Astrocyte of the spinal cord (primary cell): ENCODE results near the gene TRAPPC3.

ENCODE experiments used
- DNase-seq: peaks from one replicate; pipeline ENCODE4 v3.0.0; 2011; ENCODE audit warnings: low read depth, low spot score
- H3K4me3 ChIP-seq: 2 replicates; pipeline ENCODE4 v1.5.1; 2011; ENCODE audit warnings: low read depth, mild to moderate bottlenecking, low read length, moderate library complexity
- CTCF ChIP-seq: IDR thresholded peaks from 2 replicates; pipeline ENCODE4 v1.5.1; 2012; ENCODE audit warnings: low read depth, mild to moderate bottlenecking, low read length, inconsistent platforms
- in situ Hi-C: cut with HindIII; loops from 2 replicates; pipeline ENCODE4 v1.10.0; 2017; ENCODE audit warnings: low sequenced_read_pairs

The TRAPPC3 gene

GRCh38 chr1:36139521-36139920 lies 9.8 kb downstream of the TRAPPC3 start:
- DNase-seq: no peak
- in situ Hi-C loops: loop anchor here (25.0 kb wide), 2 partner anchors 148 to 273 kb away; no protein-coding TSS in a partner anchor
- no peak for TF ChIP-seq CTCF
- H3K4me3 ChIP-seq: no peak overlapping the region

- no peak overlapping the region for H3K4me3 ChIP-seq
Observed at GRCh38 chr1:36137776-36138175, 11.5 kb downstream of the TRAPPC3 start.

GRCh38 chr1:36137226-36137625 lies 12.1 kb downstream of the TRAPPC3 start:
- TF ChIP-seq CTCF: no peak
- in situ Hi-C loops: loop anchor here (25.0 kb wide), 2 partner anchors 150 to 275 kb away; no protein-coding TSS in a partner anchor
- DNase-seq: no peak
- H3K4me3 ChIP-seq: no peak overlapping the region

More at GRCh38 chr1:36137776-36138175, 11.5 kb downstream of the TRAPPC3 start:
- no peak for DNase-seq
- in situ Hi-C loops: loop anchor here (25.0 kb wide), 2 partner anchors 150 to 275 kb away; no protein-coding TSS in a partner anchor
- TF ChIP-seq CTCF: no peak

GRCh38 chr1:36136535-36136934 lies 12.8 kb downstream of the TRAPPC3 start:
- H3K4me3 ChIP-seq: no peak overlapping the region
- in situ Hi-C loops: loop anchor here (25.0 kb wide), 2 partner anchors 151 to 276 kb away; no protein-coding TSS in a partner anchor
- peak; percentile 86 for DNase-seq
- TF ChIP-seq CTCF: no peak

- H3K4me3 ChIP-seq: no peak overlapping the region
- no peak for TF ChIP-seq CTCF
- in situ Hi-C loops: loop anchor here (25.0 kb wide), 2 partner anchors 152 to 277 kb away; no protein-coding TSS in a partner anchor
- no peak for DNase-seq
Observed at GRCh38 chr1:36135796-36136195, 13.5 kb downstream of the TRAPPC3 start.

GRCh38 chr1:36135330-36135667 lies 14.0 kb downstream of the TRAPPC3 start:
- in situ Hi-C loops: loop anchor here (25.0 kb wide), 2 partner anchors 152 to 277 kb away; no protein-coding TSS in a partner anchor
- no peak for TF ChIP-seq CTCF
- no peak for DNase-seq
- no peak overlapping the region for H3K4me3 ChIP-seq
